GM18909 (cell line): ENCODE data around the gene MATK.
"Not testable (repeated sequence)": the region's sequence is repeated elsewhere in the genome, so short reads cannot be mapped to it uniquely, and the experiment has no call there.

Experiments
- ATAC-seq: cut with Tn5 transposase; IDR thresholded peaks from one replicate; pipeline ENCODE4 v1.9.1; 2021; ENCODE audit warnings: mild to moderate bottlenecking; ENCODE audit not compliant: unreplicated experiment, poor library complexity

MATK gene

DNA sequence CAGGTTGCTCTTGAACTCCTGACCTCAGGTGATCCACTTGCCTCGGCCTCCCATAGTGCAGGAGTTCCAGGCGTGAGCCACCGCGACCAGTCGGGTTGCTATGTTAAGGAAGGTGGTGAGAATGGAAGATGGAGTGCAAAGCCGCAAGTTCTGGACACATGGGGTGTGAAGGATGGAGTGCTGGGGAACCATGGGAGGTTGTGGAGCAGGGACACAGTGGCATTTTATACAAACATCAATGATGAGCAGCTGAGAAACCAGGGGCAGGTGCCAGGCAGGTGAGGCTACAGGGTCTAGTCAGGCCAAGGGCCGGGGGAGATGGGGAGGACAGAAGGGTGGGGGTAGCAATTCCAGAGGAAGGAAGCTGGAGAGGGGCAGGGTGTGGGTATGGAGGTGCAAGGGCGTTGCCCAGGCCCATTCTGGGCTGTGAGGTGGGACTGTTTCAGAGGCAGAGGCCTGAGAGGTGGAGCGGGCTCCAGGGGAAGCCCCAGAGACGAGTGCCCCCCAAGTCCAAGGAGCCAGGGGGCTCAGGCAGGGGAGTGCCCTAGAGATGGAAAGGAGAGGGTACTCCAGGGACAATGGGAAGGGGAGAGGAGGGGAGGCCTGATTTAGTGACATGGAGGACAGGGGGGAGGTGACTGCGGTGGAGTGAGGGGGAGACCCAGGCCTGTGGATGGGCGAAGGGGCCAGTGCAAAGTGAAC lies 12.2 kb downstream of the MATK start:
- ATAC-seq: no peak

DNA sequence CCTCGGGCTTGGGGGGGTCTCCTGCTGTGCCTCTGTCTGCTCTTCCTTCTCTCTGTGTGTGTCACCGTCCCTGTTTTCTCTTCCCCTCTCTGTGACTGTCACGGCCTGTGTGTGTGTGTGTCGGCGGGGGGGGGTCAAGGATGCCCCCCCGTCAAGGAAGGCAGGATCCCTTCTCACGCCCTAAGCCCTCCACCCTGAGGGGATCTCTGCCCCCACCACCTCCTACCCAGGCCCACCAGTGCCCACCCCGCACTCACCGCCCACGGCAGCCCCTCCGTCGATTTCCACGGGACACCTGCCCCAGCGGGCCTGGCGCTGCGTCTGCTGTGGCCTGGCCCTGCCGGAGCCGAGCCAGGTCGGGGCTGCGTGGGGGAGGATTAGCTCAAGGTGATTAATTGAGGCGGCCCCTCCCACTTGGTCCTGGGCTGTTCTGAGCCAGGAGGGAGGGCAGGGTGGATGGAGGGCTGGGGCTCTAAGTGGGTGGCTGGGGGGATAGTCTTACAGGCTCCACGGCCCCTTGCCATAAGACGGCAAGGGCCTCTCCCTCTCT lies 14.2 kb downstream of the MATK start, which contains the start of gene RAX2:
Gene RAX2 (minus strand): TSS at position 323 of the 550 bp plus-strand sequence. CDS start 486 bp downstream, outside the sequence.
- ATAC-seq: no peak

DNA sequence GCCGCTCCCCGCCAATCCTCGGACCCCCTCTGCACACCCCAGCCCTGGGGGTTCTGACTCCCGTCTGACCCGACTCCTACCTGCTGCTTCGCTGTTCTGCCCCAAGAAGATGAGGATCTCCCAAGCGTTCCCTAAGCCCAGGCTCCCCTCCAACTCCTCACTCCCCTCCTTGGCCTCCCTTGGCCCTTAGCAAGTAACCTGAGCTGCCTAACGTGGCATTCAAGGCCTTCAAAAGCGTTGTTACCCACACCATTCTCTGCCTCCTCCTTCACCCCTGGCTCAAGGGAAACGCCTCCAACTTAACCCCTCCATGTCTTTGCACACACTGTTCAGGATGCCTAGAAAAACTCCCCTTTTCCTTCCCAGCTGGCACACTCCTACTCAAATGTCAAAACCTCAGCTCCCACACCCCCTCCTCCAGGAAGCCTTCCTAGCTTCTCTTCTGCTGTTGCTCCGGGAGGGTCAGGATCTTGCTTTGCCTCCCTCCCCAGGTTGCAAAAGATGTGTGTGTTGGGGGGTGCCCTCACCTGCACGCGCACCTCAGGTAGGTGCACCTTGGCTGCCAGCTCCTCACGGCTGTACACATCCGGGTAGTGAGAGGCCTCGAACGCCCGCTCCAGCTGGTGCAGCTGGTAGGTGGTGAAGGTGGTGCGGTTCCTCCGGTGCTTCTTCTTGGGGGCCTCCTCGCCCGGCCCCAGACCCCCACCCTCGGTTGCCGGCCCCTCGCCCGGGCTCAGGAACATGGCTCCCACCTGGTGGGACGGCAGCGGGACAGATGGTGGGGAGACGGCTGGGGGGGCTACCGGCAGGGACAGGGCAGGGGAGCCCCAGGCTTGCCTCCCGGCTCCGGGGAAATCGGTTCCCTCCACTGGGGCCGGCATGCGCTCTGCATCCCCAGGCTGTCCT lies 14.9 kb downstream of the MATK start:
- ATAC-seq: no peak

DNA sequence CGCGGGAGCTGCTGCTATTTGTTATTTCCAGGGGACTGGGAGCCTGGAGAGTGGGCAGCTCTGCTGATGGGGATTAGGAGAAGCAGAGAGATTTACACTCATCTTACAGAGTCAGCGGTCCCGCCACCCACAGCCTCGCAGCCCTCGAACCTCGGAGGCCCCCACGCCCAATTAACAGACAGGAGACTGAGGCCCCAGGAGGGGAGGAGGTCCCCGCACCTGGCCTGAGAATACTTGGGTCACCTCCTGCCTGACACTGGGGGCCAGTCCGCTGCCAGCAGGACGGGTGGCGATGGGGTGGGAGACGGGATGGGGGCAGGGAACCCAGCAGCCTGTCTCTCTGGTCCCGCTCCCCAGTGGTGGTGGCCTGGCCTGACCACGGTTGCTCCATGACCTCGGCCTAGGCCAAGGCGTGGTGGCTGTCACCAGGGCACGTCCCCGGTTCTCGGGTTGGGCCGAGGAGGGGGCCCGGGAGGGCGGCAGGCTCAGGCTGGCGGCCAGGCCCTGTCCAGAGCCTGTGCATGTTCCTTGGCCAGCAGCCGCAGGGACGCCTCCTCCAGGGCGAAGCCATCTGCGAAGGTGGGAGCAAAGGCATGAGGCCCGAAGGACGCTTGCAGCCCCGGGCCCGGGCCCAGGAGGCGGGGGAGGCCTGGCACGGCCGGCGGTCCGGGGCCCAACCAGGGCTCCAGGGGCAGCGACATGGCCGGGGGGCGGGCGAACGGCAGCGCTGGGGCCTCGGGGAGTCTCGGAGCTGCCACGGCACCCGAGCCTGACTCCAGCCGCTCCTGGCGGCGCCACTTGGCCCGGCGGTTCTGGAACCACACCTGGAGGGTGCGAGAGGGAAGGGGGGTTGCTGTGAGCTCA lies 15.8 kb downstream of the MATK start:
- no peak for ATAC-seq

DNA sequence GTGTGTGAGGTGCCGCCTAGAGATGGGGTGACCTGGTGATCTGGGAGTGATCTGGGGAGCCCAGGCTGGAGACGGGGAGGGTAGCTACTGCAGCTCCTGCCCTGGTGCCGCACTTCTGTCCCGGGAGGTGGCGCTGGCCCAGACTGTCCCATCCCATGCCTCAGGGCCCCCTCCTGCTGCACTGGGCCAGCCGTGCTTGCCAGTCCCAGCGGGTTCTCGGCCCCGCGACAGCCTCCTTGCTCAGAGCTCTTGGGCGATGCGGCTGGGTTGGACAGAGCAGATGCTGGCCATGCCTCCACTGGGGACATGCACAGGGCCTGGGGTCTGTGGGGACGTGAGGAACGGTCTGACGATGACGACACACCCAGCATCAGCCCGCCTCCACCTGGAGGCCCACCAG lies 16.7 kb downstream of the MATK start:
- ATAC-seq: no peak

DNA sequence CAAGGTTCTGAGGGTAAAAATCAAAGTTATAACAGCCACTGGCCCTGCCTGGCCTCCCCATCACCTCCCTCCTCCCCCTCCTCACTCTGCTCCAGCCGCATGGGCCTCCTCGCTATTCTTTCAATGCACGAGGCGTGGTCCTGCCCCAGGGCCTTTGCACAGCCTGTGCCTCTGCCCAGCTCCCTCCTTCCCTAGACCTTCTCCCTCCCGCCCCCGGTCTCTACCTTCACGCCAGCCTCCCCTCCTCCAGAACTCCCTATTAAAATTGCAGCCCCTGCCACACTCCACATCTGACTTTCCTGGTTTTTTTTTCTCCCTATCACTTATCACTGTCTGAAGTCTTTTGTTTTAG lies 17.5 kb downstream of the MATK start:
- ATAC-seq: no peak

DNA sequence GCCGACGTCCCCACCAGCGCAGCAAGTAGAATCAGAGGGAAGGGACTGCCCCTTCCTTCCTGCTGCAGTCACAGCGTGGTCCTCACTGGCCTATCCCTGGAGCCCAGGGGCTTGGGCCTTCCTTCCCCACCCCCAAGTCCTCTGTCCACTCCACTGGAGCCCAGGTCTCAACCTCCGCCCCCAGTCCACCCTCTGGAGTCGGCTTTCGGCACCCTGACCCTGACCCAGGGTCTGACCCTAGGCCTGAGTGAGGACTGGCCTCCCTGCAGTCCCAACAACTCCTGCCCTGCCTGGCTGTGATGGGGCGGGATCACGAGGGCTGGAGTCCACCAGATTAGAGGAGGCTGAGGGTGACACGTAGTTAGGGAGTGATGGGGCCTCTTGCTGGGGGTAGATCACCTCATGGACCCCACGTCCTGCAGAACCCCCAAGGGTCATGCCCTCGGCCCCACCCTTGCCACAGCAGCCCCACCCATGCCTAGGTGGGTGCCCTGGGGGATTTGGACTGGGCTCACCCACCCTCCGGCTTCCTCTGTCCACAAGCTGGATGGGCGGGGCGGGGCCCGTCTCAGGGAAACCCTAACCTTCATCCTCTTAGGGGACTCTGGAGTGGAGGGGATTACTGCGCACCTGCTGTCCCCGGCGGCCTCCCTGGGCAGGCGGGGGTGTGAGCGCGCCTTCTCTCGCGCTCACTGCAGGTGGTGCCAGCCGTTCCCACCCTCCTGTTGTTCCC lies 18.0 kb downstream of the MATK start:
- ATAC-seq: no peak

DNA sequence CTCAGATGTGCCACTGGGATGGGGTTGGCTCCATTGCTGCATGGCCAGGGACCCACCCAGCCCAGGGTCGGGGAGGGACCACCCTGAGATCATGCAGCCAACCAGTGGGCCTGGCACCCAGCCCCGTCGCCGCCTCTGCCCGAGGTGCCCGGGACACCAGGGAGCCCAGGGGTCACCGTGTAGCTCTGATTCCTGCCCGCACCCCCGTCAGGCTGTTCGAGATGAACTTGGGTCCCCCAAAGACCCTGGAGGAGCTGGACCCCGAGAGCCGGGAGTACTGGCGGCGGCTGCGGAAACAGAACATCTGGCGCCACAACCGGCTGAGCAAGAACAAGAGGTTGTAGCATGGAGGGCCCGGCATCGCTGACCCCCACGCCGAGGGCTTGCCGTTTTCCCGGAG lies 19.1 kb downstream of the MATK start:
- no peak for ATAC-seq

DNA sequence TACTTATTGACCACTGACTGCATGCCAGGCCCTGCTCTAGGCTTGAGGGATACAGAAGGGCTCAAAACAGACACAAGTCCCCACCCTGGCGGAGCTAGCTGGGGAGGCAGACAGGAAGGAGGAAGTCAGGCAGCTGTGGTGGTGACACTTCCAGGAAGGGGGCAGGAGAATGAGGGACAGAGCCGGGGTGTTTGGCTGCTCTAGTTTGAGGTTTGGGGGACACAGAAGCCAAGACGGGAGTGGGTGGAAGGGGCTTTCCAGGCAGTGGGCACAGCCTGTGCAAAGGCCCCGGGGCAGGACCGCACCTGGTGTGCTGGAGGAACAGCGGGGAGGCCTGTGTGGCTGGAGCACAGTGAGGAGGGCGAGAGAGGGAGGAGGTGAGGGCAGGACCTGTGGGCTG lies 19.7 kb downstream of the MATK start:
- no peak for ATAC-seq

DNA sequence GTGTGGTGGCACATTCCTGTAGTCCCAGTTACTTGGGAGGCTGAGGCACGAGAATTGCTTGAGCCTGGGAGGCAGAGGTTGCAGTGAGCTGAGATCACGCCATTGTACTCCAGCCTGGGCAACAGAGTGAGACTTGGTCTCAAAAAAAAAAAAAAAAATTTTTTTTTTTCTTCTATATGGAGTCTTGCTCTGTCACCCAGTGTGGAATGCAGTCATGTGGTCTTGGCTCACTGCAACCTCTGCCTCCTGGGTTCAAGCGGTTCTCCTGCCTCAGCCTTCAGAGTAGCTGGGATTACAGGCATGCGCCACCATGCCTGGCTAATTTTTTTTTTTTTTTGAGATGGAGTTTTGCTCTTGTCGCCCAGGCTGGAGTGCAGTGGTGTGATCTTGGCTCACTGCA lies 20.4 kb downstream of the MATK start:
- not testable (repeated sequence) for ATAC-seq

DNA sequence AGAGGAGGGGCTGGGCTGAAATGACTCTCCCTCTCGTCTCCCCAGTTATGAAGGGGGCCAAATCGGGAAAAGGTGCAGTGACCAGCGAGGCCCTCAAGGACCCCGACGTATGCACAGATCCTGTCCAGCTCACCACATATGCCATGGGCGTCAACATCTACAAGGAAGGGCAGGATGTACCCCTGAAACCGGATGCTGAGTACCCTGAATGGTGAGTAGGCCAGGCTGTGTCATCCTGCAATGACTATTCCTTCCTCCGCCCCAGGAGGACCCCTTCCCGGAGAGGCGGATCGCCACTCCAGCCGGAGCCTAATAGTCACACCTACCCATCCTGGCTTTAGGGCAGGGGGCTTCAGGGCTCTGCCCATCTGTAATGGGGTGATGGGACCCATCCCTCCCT lies 21.1 kb downstream of the MATK start:
- no peak for ATAC-seq

DNA sequence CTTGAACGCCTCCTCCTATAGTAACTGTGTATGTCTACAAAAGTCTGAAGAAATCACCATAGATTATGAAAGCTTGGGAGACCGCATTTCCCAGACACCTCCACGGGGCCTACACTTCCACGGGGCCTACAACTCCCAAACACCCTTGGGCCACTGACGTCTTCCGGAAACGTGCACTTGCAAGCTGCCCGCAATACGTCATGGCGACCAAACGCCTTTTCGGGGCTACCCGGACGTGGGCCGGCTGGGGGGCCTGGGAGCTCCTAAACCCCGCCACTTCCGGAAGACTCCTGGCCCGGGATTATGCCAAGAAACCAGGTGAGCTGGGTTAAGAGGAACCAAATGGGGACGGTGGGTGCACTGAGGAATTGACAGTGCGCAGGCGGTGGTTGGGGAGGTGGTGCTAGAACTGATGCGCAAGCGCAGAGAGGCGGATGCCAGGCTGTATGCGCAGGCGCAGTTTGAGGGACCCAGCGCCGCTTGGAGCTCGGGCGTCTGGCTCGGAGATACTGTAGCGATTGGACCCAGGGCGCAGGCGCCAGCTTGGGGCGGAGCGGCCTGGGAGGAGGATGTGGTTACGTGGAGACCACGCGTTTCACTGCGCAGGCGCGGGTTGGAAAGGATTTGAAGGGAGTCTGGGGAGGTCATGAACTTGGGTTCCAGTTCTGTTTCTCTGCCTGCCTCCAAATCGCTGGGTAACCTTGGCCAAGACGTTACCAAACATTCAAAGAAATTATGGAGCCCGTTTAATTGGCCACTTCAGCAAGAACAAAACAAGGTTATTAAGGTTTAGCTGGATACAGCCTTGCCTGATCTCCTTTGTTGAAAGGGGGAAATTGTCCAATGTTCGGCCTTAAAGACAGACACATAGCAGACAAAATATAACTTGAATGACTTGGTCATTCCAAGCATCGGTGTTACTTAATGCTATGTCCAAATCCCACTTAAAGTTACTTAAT lies 23.4 kb downstream of the MATK start, which contains the start of gene MRPL54:
Gene MRPL54 (plus strand): TSS at position 182 of the 959 bp plus-strand sequence. CDS start 19 bp downstream, at position 201.
- ATAC-seq: peak; percentile 80

DNA sequence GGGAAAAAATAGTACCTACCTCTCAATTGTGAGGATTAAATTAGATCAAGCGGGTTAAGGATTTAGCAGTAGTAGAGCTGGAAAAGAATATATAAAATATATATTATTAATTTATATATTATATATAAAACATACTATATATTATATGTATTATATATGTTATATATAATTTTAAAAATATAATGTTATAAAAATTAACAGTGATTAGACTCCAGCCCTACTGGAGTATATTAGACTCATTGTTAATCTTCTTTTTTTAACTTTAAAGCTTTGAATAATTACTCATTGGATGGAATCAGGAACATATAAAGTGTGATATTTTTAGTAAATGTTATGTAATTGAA lies 24.1 kb downstream of the MATK start:
- no peak for ATAC-seq

DNA sequence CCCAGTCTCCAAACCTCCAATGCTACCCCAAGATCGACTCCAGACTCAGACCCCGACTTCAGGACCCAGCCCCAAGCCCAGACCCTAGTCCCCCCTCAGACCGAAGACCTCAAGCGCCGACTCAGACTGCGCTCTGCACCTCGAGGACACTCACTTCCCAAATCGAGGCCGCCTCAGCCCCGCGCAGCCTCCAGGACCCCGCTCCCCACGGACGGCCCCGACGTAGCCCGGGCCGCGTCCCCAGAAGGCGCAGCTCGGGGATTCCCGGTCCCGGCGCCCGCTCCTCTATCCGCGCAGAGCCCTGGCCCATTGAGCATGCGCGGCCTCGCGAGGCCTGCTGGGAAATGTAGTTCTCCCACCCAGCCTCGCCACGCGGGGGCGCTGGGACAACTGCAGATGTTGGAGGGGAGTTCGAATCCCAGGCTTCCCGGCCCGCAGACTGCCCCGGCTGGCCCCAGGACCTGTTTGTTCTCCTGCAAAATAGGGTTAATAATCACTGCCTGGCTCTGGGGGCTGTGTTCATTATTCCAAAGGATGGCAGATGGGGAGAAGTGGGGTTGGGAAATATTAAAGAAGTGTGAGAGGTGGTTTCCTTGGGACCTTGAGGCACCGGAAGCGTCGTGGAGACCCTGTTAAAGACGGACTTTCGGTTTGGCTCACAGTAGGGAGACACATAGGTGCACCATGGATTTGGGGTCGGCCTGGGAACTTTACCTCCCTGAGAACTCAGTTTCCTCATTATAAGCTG lies 24.6 kb downstream of the MATK start, which contains the start of gene APBA3:
Gene APBA3 (minus strand): TSS at position 311 of the 748 bp plus-strand sequence. CDS start 1,428 bp downstream, outside the sequence.
- ATAC-seq: peak; percentile 61

DNA sequence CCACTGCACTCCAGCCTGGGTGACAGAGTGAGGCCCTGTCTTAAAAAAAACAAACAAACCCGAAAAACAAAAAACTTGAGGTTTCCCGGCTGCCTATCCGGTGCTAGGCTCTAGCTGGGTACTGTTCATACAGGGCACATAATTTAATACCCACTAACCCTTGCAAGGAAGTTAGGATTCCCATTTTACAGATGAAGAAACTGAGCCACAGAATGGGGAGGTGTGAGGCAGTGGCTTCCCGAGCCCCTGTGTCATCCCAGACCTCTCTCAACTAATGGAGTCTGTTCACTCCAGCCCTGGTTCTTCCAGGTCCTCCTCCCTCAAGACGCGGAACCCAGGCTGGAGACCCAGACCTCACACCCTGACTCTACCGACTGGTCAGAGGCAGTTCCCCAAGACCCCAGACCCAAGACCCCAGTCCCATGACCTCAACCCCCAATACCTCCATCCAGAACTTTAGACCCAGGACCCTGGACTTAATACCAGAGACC lies 25.3 kb downstream of the MATK start:
- no peak for ATAC-seq

DNA sequence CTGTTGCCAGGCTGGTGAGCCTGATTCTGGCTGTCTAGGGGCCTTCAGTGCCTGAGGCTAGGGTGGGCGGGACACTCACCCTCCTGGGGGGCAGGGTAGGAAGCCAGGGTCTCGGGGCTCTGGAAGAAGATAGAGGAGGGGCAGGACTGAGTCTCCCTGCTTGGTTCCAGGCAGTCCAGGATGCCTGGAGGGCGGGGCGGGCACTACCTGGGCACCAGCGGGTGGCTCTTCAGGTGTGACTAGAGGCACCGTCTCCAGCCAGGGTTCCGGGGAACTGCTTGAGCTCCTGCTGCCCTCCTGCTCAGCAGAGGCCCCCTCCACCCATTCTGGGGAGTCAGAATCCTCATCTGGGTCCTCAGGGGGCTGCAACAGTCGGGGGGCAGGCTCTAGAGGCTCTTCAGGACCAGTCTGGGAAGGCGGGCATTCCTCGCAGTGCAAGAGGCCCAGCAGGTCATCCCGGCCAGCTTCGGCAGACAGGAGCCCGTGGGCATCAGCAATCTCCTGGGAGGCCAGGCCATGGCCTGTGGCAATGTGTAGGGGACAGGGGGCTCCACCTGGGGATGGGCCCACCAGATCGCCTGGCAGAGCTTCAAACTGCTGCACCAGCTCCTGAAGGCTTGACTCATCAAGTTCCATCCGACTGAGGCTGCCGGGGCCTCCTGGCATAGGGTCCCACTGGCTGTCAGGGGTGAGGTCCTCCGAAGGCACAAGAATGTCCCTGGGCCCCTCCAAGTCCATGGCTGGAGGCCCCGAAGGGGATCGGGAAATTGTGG lies 26.5 kb downstream of the MATK start:
- ATAC-seq: no peak

DNA sequence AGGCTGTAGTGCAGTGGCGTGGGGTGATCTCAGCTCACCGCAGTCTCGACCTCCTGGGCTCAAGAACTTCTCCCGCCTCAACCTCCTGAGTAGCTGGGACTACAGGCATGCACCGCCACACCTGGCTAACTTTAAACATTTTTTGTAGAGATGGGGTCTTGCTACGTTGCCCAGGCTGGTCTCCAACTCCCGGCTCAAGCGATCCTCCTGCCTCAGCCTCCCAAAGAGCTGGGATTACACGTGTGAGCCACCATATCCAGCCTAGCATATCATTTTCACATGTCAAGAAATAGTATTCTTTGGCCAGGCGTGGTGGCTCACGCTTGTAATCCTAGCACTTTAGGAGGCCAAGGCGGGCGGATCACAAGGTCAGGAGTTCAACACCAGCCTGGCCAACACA lies 27.9 kb downstream of the MATK start:
- not testable (repeated sequence) for ATAC-seq
